Endothelial cell of umbilical vein (primary cell): Measurements from ENCODE around the gene HOXC9. TPM values are rescaled to one million over a fixed set of nuclear protein-coding genes. Genes with fewer than 3 reads are reported as not detected.
A peak's percentile ranks its signal among the peaks of the same experiment; 100 is the strongest.

Experiments
- BruUV-seq: library from RNA; stranded (reverse); fragments of 400-500 nt; replicated peaks from 2 replicates; lab custom pipeline; 2021; lab: Mats Ljungman, UMichigan
- CTCF ChIA-PET: fragments of 300-600, 350-600 bp; sonication (Branson Sonifier 250); formaldehyde crosslinking; loops from one replicate; lab custom pipeline; 2021; ENCODE audit warnings: antibody characterized with exemption, inconsistent platforms; lab: Charles Lee
- POLR2A ChIA-PET: fragments of 300-600, 350-600 bp; sonication (Branson Sonifier 250); formaldehyde crosslinking; loops from one replicate; lab custom pipeline; 2021; ENCODE audit warnings: antibody characterized with exemption, inconsistent platforms; lab: Charles Lee
- DNase-seq: peaks from one replicate; pipeline ENCODE4 v3.0.0-alpha.2; 2011; ENCODE audit warnings: low read depth, low spot score
- FAIRE-seq: peaks from 2 replicates; lab custom pipeline; 2011; peaks lifted over from hg19 to GRCh38; lab: Jason Lieb, UNC
- H2AFZ ChIP-seq: 2 replicates; pipeline ENCODE4 v1.6.0; 2012; ENCODE audit warnings: low read depth, low read length, control low read depth, inconsistent platforms
- H3K27ac ChIP-seq: 2 replicates; pipeline ENCODE4 v1.5.1; 2011; ENCODE audit warnings: low read depth, mild to moderate bottlenecking, control low read depth, low read length, moderate library complexity; ENCODE audit not compliant: insufficient read depth
- H3K27me3 ChIP-seq, 2 experiments: 2 replicates each; pipeline versions ENCODE4 v1.6.0 to v1.6.1; 2011; ENCODE audit warnings: low read length in 2 of 2, mixed read lengths in 1 of 2; ENCODE audit not compliant: control insufficient read depth in 2 of 2, insufficient read depth in 2 of 2
- H3K36me3 ChIP-seq, 2 experiments: 2 replicates in 1 of 2; 3 replicates in 1 of 2; pipeline ENCODE4 v1.5.1; 2011; ENCODE audit warnings: low read length in 2 of 2, mild to moderate bottlenecking in 1 of 2, moderate library complexity in 1 of 2; ENCODE audit not compliant: control insufficient read depth in 2 of 2, insufficient read depth in 2 of 2; ENCODE audit errors: extremely low read depth in 1 of 2
- H3K4me1 ChIP-seq: 3 replicates; pipeline ENCODE4 v1.5.1; 2011; ENCODE audit warnings: mild to moderate bottlenecking, low read length; ENCODE audit not compliant: control insufficient read depth, insufficient read depth; ENCODE audit errors: extremely low read depth
- H3K4me2 ChIP-seq: 2 replicates; pipeline ENCODE4 v1.6.1; 2011; ENCODE audit warnings: low read length, control low read depth, mixed read lengths; ENCODE audit not compliant: insufficient read depth
- H3K4me3 ChIP-seq, 3 experiments: fragments of 200-600 bp in 1 of 3; sonication (generic), shearing (Covaris generic) in 1 of 3; replicated peaks in 1 of 3; 2 replicates each; pipeline ENCODE4 v1.5.1; 2011 to 2016; ENCODE audit warnings: control low read depth in 3 of 3, low read length in 3 of 3, mild to moderate bottlenecking in 2 of 3, inconsistent platforms in 1 of 3, low read depth in 1 of 3, moderate library complexity in 1 of 3; ENCODE audit not compliant: insufficient read depth in 1 of 3
- H3K79me2 ChIP-seq: 2 replicates; pipeline ENCODE4 v1.6.0; 2012; ENCODE audit warnings: low read length, inconsistent platforms; ENCODE audit not compliant: control insufficient read depth, insufficient read depth
- H3K9ac ChIP-seq: replicated peaks from 2 replicates; pipeline ENCODE3; 2011; ENCODE audit warnings: low read length, control low read depth; ENCODE audit not compliant: insufficient read depth; ENCODE audit errors: extremely low read depth
- H3K9me1 ChIP-seq: replicated peaks from 3 replicates; pipeline ENCODE4 v1.6.0; 2011; ENCODE audit warnings: mild to moderate bottlenecking, low read length; ENCODE audit not compliant: control insufficient read depth, insufficient read depth; ENCODE audit errors: extremely low read depth
- H3K9me3 ChIP-seq: replicated peaks from 2 replicates; pipeline ENCODE4 v1.5.1; 2012; ENCODE audit warnings: low read length, inconsistent platforms; ENCODE audit not compliant: control insufficient read depth, insufficient read depth
- H4K20me1 ChIP-seq: replicated peaks from 2 replicates; pipeline ENCODE3; 2011; ENCODE audit warnings: mild to moderate bottlenecking, low read length; ENCODE audit not compliant: control insufficient read depth, insufficient read depth; ENCODE audit errors: extremely low read depth
- EZH2 ChIP-seq: IDR thresholded peaks from 2 replicates; pipeline ENCODE4 v1.6.1; 2012; ENCODE audit warnings: borderline replicate concordance, low read depth, mild to moderate bottlenecking, moderate library complexity, low read length, inconsistent platforms; ENCODE audit not compliant: severe bottlenecking
- FOS ChIP-seq: IDR thresholded peaks from 2 replicates; pipeline ENCODE4 v1.6.1; 2011; ENCODE audit warnings: mild to moderate bottlenecking, low read length, moderate library complexity, borderline replicate concordance; ENCODE audit not compliant: insufficient read depth
- GATA2 ChIP-seq: IDR thresholded peaks from 2 replicates; pipeline ENCODE4 v1.7.0; 2011; ENCODE audit warnings: low read depth, mild to moderate bottlenecking, moderate library complexity, mixed read lengths, low read length; ENCODE audit not compliant: insufficient read length, insufficient read depth
- JUN ChIP-seq: IDR thresholded peaks from 2 replicates; pipeline ENCODE4 v1.6.1; 2011; ENCODE audit warnings: borderline replicate concordance, low read depth; ENCODE audit not compliant: insufficient read length, insufficient read depth
- MYC ChIP-seq: IDR thresholded peaks from one replicate; pipeline ENCODE4 v1.6.1; 2011; ENCODE audit warnings: mild to moderate bottlenecking, low read depth, low read length
- dilution Hi-C: fragments of 300-500 bp; cut with MboI; formaldehyde crosslinking; loops from one replicate; pipeline ENCODE4 v1.15.0; 2019; ENCODE audit warnings: low sequenced_read_pairs; ENCODE audit not compliant: extremely low pct_ligation_motif_present
- intact Hi-C: fragments of 100-400 bp; cut with micrococcal nuclease; formaldehyde crosslinking; loops from one replicate; pipeline ENCODE4 v1.10.0; 2022
- polyA plus RNA-seq, 4 experiments: library from polyadenylated mRNA; depleted of rRNA in 3 of 4; stranded (reverse) in 3 of 4; unstranded in 1 of 4; fragments of >200 nt; gene quantifications; 2 replicates each; pipeline versions ENCODE4 v1.2.1 to v1.2.3, GENCODE V29; 2011 to 2012; ENCODE audit warnings: missing spikeins in 1 of 4
- total RNA-seq: library from RNA; stranded (reverse); gene quantifications from 2 replicates; pipeline ENCODE4 v1.2.3, GENCODE V29; 2021

Gene HOXC9
- total and polyA plus RNA-seq, 2 donors (not counting 3 experiments of a cell fraction or from before 2014, with no cell fraction given) = 0.40 to 0.58 TPM

GRCh38 chr12:53950437-53950773 is 49.6 kb upstream of the HOXC9 start:
- H3K9me1 ChIP-seq = no peaks in the 10 kb centered on the region
- BruUV-seq = no TSS peak
- intact Hi-C loops (no loop called here), dilution Hi-C loops (no loop called here)
- no peak overlapping the region for H3K4me2 ChIP-seq
- H3K9ac ChIP-seq = no peak overlapping the region
- FAIRE-seq = no peak
- H3K9me3 ChIP-seq = no peaks in the 10 kb centered on the region
- DNase-seq = no peak
- TF ChIP-seq EZH2 (no peak), GATA2 (no peak), FOS (no peak), MYC (no peak)
- H3K27ac ChIP-seq = no peak overlapping the region
- H4K20me1 ChIP-seq = no peaks in the 10 kb centered on the region
- H3K79me2 ChIP-seq = no peaks in the 10 kb centered on the region
- POLR2A ChIA-PET = no interaction called here
- H3K4me1 ChIP-seq = no peaks in the 10 kb centered on the region
- no peaks in the 10 kb centered on the region for H3K36me3 ChIP-seq
- peaks cover 91 to 97% of the 10 kb centered on the region in 2 experiments for H3K27me3 ChIP-seq
- H2AFZ ChIP-seq = no peak overlapping the region
- H3K4me3 ChIP-seq = no peak overlapping the region
- CTCF ChIA-PET = interaction anchor here (2.7 kb wide), 1 partner anchor 10 kb away, joined by 9 read pairs; no protein-coding TSS in a partner anchor

- H3K27me3 ChIP-seq = peaks cover 91 to 97% of the 10 kb centered on the region in 2 experiments
- ChIA-PET POLR2A (no interaction called here), CTCF (interaction anchor here (1.1 to 2.7 kb wide), 2 partner anchors 10 to 172 kb away, joined by 3 to 9 read pairs; no protein-coding TSS in a partner anchor)
- no peak overlapping the region for H2AFZ ChIP-seq
- H3K4me1 ChIP-seq = no peaks in the 10 kb centered on the region
- H3K9me1 ChIP-seq = no peaks in the 10 kb centered on the region
- no peaks in the 10 kb centered on the region for H4K20me1 ChIP-seq
- no peaks in the 10 kb centered on the region for H3K9me3 ChIP-seq
- no peaks in the 10 kb centered on the region for H3K36me3 ChIP-seq
- H3K9ac ChIP-seq = no peak overlapping the region
- TF ChIP-seq JUN (no peak), EZH2 (peak; percentile 87), GATA2 (no peak)
- no peaks in the 10 kb centered on the region for H3K79me2 ChIP-seq
- H3K27ac ChIP-seq = no peak overlapping the region
- DNase-seq (no peak), FAIRE-seq (no peak)
- no peak overlapping the region for H3K4me3 ChIP-seq
- dilution Hi-C loops (no loop called here), intact Hi-C loops (no loop called here)
- H3K4me2 ChIP-seq = no peak overlapping the region
- no TSS peak for BruUV-seq
Observed at GRCh38 chr12:53950789-53951576, 49.0 kb upstream of the HOXC9 start.
